Measurements from ENCODE around the gene AGBL1.

AGBL1 gene

DNA sequence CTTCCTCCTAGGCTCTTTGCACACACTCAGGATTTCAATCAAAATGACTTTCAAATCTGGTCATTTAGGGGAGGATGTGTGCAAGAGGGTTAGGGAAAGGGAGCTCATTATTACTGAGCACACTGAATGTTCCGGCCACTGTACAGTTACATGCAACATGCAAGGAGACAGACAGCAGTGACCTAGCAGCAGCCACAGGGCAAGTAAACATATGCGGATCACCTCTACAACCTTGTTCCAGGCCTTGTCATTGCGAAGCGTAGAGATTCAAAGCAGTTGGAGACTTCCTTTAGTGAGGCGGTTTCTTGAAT, 837.6 kb downstream of the AGBL1 start:
- no peak overlapping the region for H3K4me3 ChIP-seq (replicated peaks; ENCODE audit: low read depth, low read length)
- no peak for DNase-seq (ENCODE audit: low read depth)
- TF ChIP-seq, protein P1, sequence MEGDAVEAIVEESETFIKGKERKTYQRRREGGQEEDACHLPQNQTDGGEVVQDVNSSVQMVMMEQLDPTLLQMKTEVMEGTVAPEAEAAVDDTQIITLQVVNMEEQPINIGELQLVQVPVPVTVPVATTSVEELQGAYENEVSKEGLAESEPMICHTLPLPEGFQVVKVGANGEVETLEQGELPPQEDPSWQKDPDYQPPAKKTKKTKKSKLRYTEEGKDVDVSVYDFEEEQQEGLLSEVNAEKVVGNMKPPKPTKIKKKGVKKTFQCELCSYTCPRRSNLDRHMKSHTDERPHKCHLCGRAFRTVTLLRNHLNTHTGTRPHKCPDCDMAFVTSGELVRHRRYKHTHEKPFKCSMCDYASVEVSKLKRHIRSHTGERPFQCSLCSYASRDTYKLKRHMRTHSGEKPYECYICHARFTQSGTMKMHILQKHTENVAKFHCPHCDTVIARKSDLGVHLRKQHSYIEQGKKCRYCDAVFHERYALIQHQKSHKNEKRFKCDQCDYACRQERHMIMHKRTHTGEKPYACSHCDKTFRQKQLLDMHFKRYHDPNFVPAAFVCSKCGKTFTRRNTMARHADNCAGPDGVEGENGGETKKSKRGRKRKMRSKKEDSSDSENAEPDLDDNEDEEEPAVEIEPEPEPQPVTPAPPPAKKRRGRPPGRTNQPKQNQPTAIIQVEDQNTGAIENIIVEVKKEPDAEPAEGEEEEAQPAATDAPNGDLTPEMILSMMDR (IDR thresholded peaks at IDR 0.05; ENCODE audit: low read length, missing control alignments), result no peak

- DNase-seq (ENCODE audit: low read depth), result no peak
- TF ChIP-seq, protein P1 (IDR thresholded peaks at IDR 0.05; ENCODE audit: low read length, missing control alignments), result no peak
- no peak overlapping the region for H3K4me3 ChIP-seq (replicated peaks; ENCODE audit: low read depth, low read length)
Measured at GRCh38 chr15:86919581-86919980, 839.9 kb downstream of the AGBL1 start.

DNA sequence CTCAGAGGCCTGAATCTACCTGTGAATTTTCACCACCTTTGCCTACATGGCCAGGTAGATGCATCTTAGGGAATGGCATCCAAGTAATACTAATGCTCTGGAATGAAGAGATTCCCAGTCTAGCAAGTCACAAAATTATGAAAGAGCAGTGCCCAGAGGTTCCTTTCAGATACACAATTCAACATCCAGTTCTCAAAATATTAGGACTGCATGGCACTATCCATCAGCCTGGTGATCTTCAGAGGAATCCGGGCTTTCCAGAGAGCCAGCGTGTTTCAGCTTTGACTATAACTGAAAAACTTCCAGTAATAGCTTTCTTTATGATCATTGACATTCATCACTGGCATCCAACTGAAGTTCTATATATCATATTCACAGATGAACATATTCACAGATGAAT, 849.8 kb downstream of the AGBL1 start:
- no peak overlapping the region for H3K4me3 ChIP-seq (replicated peaks; ENCODE audit: low read depth, low read length)
- no peak for DNase-seq (ENCODE audit: low read depth)
- TF ChIP-seq, protein P1 (IDR thresholded peaks at IDR 0.05; ENCODE audit: low read length, missing control alignments), result no peak

DNA sequence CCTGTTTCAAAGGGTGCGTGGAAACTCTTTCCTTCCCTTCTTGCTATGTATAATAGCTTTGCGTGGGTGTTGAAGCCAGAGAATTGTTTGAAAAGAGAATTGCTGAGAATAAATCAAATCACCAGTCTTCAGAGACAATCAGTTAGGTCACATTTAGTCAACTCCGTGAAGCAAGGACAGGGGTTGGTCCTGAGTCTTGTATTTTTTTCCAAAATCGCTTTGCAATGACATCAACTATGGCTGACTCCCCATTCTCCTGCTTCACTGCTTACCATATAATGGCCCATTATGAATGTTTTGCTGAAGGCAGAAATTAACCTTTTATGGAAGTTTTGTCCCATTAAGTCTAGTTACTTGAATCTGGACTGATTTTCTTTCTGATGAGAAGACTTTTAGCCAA, 852.8 kb downstream of the AGBL1 start:
- H3K4me3 ChIP-seq (replicated peaks; ENCODE audit: low read depth, low read length), result no peak overlapping the region
- no peak for DNase-seq (ENCODE audit: low read depth)
- TF ChIP-seq, protein P1 (IDR thresholded peaks at IDR 0.05; ENCODE audit: low read length, missing control alignments), result no peak

GRCh38 chr15:86935841-86936240, 856.2 kb downstream of the AGBL1 start:
- DNase-seq (ENCODE audit: low read depth), result no peak
- TF ChIP-seq, protein P1 (IDR thresholded peaks at IDR 0.05; ENCODE audit: low read length, missing control alignments), result no peak

GRCh38 chr15:86942285-86942684, 862.6 kb downstream of the AGBL1 start:
- H3K4me3 ChIP-seq (replicated peaks; ENCODE audit: low read depth, low read length), result no peak overlapping the region
- DNase-seq (ENCODE audit: low read depth), result no peak
- TF ChIP-seq, protein P1 (IDR thresholded peaks at IDR 0.05; ENCODE audit: low read length, missing control alignments), result no peak

More at GRCh38 chr15:86935841-86936240, 856.2 kb downstream of the AGBL1 start:
- H3K4me3 ChIP-seq (replicated peaks; ENCODE audit: low read depth, low read length), result no peak overlapping the region

DNA sequence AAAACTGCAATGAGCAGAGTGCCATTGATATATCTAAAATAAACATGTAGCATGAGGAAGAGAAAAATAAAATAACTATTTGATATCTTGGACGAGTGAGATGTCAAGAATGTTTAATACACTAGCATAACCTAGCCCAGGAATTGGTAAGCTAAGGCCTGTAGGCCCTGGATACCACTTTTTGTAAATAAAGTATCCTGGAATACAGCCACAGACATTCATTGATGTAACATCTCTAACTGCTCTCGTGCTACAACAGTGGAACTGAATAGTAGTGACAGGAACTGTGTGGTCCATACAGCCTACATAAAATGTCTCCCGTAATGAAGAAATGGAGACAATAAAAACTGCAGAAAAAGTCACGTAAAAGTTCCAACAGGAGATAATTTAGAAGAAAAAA, 869.0 kb downstream of the AGBL1 start:
- TF ChIP-seq, protein P1 (IDR thresholded peaks at IDR 0.05; ENCODE audit: low read length, missing control alignments), result no peak
- no peak for DNase-seq (ENCODE audit: low read depth)
- H3K4me3 ChIP-seq (replicated peaks; ENCODE audit: low read depth, low read length), result no peak overlapping the region

Data from fibroblast of pulmonary artery (primary cell).